H1 (cell line): ENCODE results near the gene UBE2L6.

Experiments used
- CTCF ChIP-seq, 3 experiments: IDR thresholded peaks; 1 replicate in 2 of 3; 2 replicates in 1 of 3; pipeline versions ENCODE4 v1.5.1 to v1.6.1; 2011; ENCODE audit warnings: low read length in 3 of 3, mild to moderate bottlenecking in 3 of 3, inconsistent platforms in 2 of 3, low read depth in 1 of 3, moderate library complexity in 1 of 3; ENCODE audit not compliant: insufficient read depth in 1 of 3; ENCODE audit errors: control extremely low read depth in 1 of 3
- EGR1 ChIP-seq: IDR thresholded peaks from 2 replicates; pipeline ENCODE4 v1.6.1; 2011; ENCODE audit warnings: low read depth, low read length, borderline replicate concordance
- EP300 ChIP-seq, 2 experiments: IDR thresholded peaks; 1 replicate in 1 of 2; 2 replicates in 1 of 2; pipeline ENCODE4 v1.6.1; 2011 to 2012; ENCODE audit warnings: low read depth in 2 of 2, low read length in 2 of 2, mild to moderate bottlenecking in 2 of 2, borderline replicate concordance in 1 of 2, inconsistent platforms in 1 of 2, moderate library complexity in 1 of 2
- KDM5A ChIP-seq: fragments of 200-600 bp; IDR thresholded peaks from 2 replicates; pipeline ENCODE4 v1.7.1; 2012; ENCODE audit warnings: mild to moderate bottlenecking, low read length, inconsistent platforms, mixed read lengths
- POLR2A ChIP-seq, 2 experiments: IDR thresholded peaks; 1 replicate in 1 of 2; 2 replicates in 1 of 2; pipeline ENCODE4 v1.6.1; 2011; ENCODE audit warnings: low read depth in 2 of 2, low read length in 2 of 2, mild to moderate bottlenecking in 2 of 2; ENCODE audit errors: control extremely low read depth in 1 of 2
- RBBP5 ChIP-seq: IDR thresholded peaks from 2 replicates; pipeline ENCODE4 v1.7.1; 2012; ENCODE audit warnings: low read depth, mild to moderate bottlenecking, inconsistent platforms, low read length, moderate library complexity, borderline replicate concordance
- RFX5 ChIP-seq: IDR thresholded peaks from 2 replicates; pipeline ENCODE4 v1.6.1; 2011; ENCODE audit warnings: low read depth, low read length, improper control_type of control experiment, borderline replicate concordance
- TF ChIP-seq, protein P1 (sequence below): IDR thresholded peaks from 2 replicates; pipeline ENCODE4 v1.6.1; 2011; ENCODE audit warnings: low read depth, mild to moderate bottlenecking, low read length; ENCODE audit not compliant: insufficient read depth

GRCh38 chr11:57614234-57614772 lies 46.8 kb upstream of the UBE2L6 start:
- TF ChIP-seq CTCF (IDR thresholded peaks at IDR 0.05; ENCODE audit: control extremely low read depth in 1 of 3, insufficient read depth in 1 of 3, low read depth in 1 of 3, low read length in 3 of 3), result no peak
- no peak for TF ChIP-seq EGR1
- no peak for TF ChIP-seq POLR2A (IDR thresholded peaks at IDR 0.05; ENCODE audit: control extremely low read depth in 1 of 2, low read depth in 2 of 2, low read length in 2 of 2)
- TF ChIP-seq, protein P1, sequence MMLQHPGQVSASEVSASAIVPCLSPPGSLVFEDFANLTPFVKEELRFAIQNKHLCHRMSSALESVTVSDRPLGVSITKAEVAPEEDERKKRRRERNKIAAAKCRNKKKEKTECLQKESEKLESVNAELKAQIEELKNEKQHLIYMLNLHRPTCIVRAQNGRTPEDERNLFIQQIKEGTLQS, result no peak
- TF ChIP-seq RBBP5, result no peak
- no peak for TF ChIP-seq EP300 (IDR thresholded peaks at IDR 0.05; ENCODE audit: borderline replicate concordance in 1 of 2, low read depth in 2 of 2, low read length in 2 of 2)
- TF ChIP-seq RFX5, result no peak
- TF ChIP-seq KDM5A, result no peak
